Brain microvascular endothelial cell (primary cell): ENCODE measurements around the gene ENHO.
A peak's percentile ranks its signal among the peaks of the same experiment; 100 is the strongest.

Source experiments
- DNase-seq: peaks from one replicate; pipeline ENCODE4 v3.0.0-alpha.2; 2020
- H3K27ac ChIP-seq: fragments of 250-450 bp; sonication (Bioruptor Pico); 2 replicates; pipeline ENCODE4 v1.5.1; 2020; ENCODE audit warnings: mild to moderate bottlenecking, moderate library complexity
- H3K27me3 ChIP-seq: fragments of 250-450 bp; sonication (Bioruptor Pico); replicated peaks from 2 replicates; pipeline ENCODE4 v1.5.1; 2020; ENCODE audit warnings: mild to moderate bottlenecking
- H3K36me3 ChIP-seq: fragments of 250-450 bp; sonication (Bioruptor Pico); replicated peaks from 2 replicates; pipeline ENCODE4 v1.5.1; 2020; ENCODE audit warnings: mild to moderate bottlenecking
- H3K4me3 ChIP-seq: 2 replicates; pipeline ENCODE4 v1.5.1; 2011; ENCODE audit warnings: low read depth, mild to moderate bottlenecking, control low read depth, low read length, moderate library complexity
- CTCF ChIP-seq: IDR thresholded peaks from 2 replicates; pipeline ENCODE4 v1.5.1; 2011; ENCODE audit warnings: low read depth, mild to moderate bottlenecking, moderate library complexity, low read length, control low read depth, inconsistent platforms; ENCODE audit errors: missing control alignments
- in situ Hi-C: cut with HindIII; loops from 2 replicates; pipeline ENCODE4 v1.10.0; 2017; ENCODE audit warnings: low sequenced_read_pairs, low pct_ligation_motif_present

Gene ENHO

DNA sequence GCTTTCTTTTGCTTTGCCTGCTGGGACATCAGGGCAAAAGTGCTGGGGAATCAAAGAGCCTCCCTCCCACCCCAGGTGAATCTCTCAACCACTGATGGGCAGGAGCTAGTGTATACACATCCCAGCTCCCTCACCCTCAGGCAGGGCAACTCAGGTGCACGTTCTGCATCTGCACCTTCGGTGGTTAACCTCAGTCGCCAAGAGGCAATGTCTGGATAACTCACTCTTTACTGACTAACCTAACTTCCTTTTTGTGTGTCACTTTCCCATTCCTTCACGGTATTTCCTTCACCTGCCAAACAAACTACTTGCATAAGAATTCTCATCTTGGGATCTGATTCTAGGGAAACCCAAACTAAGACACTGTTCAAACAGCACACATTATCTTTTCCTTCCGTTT is 40.5 kb upstream of the ENHO start:
- H3K27ac ChIP-seq = no peak overlapping the region
- peaks cover 15% of the 10 kb centered on the region for H3K27me3 ChIP-seq
- TF ChIP-seq CTCF = no peak
- no peak overlapping the region for H3K4me3 ChIP-seq
- DNase-seq = no peak
- in situ Hi-C loops = no loop called here
- H3K36me3 ChIP-seq = no peaks in the 10 kb centered on the region

DNA sequence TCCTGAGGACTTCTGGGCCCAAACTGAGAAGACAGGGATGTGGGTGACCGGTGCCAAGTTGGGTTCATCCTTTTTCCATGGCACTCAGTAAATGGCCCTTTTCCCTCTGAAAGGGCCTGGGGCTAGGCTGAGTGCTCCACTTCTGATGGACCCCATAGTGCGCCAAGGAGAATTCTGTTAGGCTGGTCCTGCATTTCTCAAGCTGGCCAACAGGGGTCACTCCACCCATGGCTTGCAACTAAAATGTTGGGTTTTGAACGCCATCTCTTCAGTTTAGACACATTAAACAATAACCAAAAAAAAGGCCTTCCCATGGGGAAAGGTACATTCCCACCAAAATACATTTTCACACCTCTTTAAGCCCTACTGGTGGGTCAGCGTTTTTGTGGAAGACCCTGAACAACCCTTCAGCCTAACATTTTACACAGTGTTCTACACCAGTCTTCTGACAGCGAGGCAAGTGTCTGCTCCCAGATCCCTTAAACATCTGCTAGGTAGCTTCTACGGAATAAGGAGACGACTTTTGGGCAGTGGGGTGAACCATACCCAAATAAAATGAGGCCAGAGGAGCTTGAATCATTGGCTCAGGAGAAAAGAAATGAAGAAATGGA is 39.5 kb upstream of the ENHO start:
- peak; percentile 77 for TF ChIP-seq CTCF
- Histone ChIP-seq H3K27me3 (peaks cover 12% of the 10 kb centered on the region), H3K36me3 (no peaks in the 10 kb centered on the region), H3K4me3 (no peak overlapping the region), H3K27ac (no peak overlapping the region)
- in situ Hi-C loops = no loop called here
- DNase-seq = no peak

- no peak for DNase-seq
- Histone ChIP-seq H3K36me3 (no peaks in the 10 kb centered on the region), H3K27me3 (peaks cover 14% of the 10 kb centered on the region), H3K27ac (no peak overlapping the region), H3K4me3 (no peak overlapping the region)
- no peak for TF ChIP-seq CTCF
- in situ Hi-C loops = no loop called here
Observed at GRCh38 chr9:34560599-34561214, 37.9 kb upstream of the ENHO start.

GRCh38 chr9:34559624-34560455 is 37.0 kb upstream of the ENHO start:
- Histone ChIP-seq H3K27me3 (peaks cover 16% of the 10 kb centered on the region), H3K27ac (no peak overlapping the region), H3K36me3 (no peaks in the 10 kb centered on the region), H3K4me3 (peak overlapping the region; percentile 3)
- TF ChIP-seq CTCF = no peak
- peak; percentile 43 for DNase-seq
- in situ Hi-C loops = no loop called here

DNA sequence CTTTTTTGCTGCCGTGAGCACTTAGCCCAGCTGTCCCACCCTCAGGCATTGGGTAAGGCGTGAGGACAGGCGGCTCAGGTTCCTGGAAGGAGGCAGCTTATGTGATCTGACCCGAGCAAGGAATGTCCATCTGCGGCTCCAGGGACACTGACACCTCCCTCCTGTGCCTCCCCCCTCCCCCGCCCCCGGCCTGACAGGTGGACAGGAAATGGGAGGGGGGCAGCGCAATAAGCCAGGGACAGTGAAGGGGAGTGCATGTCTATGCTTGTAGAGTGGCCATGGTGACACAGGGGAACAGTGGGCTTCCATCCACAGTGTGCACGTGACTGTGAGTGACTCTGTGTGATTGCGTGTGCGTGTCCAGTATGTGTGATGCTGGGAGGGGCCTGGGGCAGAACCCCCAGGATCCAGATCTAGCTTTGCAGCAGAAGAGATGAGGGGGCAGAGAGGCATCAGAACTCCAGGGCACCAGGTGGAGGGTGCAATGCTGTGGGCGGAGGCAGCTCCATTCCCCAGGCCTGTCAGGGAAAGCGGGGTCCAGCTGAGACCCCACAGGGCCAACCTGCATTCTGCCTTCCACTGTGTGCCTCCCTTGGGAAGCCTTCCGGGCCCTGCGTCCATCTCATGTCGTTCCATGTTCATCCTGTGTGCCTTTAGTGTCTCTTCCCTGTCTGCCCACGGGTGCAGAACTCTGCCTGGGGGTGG is 36.3 kb upstream of the ENHO start:
- Histone ChIP-seq H3K36me3 (no peaks in the 10 kb centered on the region), H3K27me3 (peaks cover 17% of the 10 kb centered on the region), H3K27ac (no peak overlapping the region), H3K4me3 (no peak overlapping the region)
- no peak for DNase-seq
- in situ Hi-C loops = no loop called here
- TF ChIP-seq CTCF = no peak
